Right hindlimb (tissue), 1 donor: ENCODE results near the gene MNAT1.
"Not testable (repeated sequence)": the region's sequence is repeated elsewhere in the genome, so short reads cannot be mapped to it uniquely, and the experiment has no call there.

ENCODE experiments used
- DNase-seq: peaks from one replicate; pipeline ENCODE4 v3.0.0-alpha.2; 2018

Gene MNAT1

GRCh38 chr14:60807247-60807646 is 72.7 kb downstream of the MNAT1 start:
- no peak for DNase-seq

GRCh38 chr14:60807971-60808370 is 73.4 kb downstream of the MNAT1 start:
- DNase-seq: no peak

- DNase-seq: no peak
These were observed 78.4 kb downstream of the MNAT1 start for GRCh38 chr14:60812987-60813386.

GRCh38 chr14:60815371-60815770 is 80.8 kb downstream of the MNAT1 start:
- no peak for DNase-seq

- DNase-seq: no peak
These were observed 82.6 kb downstream of the MNAT1 start for GRCh38 chr14:60817113-60817512.

- no peak for DNase-seq
These were observed 85.0 kb downstream of the MNAT1 start for GRCh38 chr14:60819575-60819974.

- DNase-seq: no peak
These were observed 104.0 kb downstream of the MNAT1 start for GRCh38 chr14:60838601-60839000.

GRCh38 chr14:60839057-60839456 is 104.5 kb downstream of the MNAT1 start:
- DNase-seq: no peak

- DNase-seq: peak; percentile 76
These were observed 105.1 kb downstream of the MNAT1 start for GRCh38 chr14:60839657-60840056.

GRCh38 chr14:60840313-60840712 is 105.8 kb downstream of the MNAT1 start:
- no peak for DNase-seq

- no peak for DNase-seq
These were observed 111.0 kb downstream of the MNAT1 start for GRCh38 chr14:60845523-60845922.

- DNase-seq: no peak
These were observed 113.5 kb downstream of the MNAT1 start for GRCh38 chr14:60848066-60848465.

GRCh38 chr14:60851692-60852091 is 117.1 kb downstream of the MNAT1 start:
- not testable (repeated sequence) for DNase-seq

GRCh38 chr14:60856111-60856510 is 121.5 kb downstream of the MNAT1 start:
- no peak for DNase-seq

GRCh38 chr14:60859525-60859924 is 125.0 kb downstream of the MNAT1 start:
- DNase-seq: no peak

GRCh38 chr14:60861545-60862140 is 127.1 kb downstream of the MNAT1 start:
- no peak for DNase-seq

GRCh38 chr14:60862283-60862682 is 127.7 kb downstream of the MNAT1 start:
- DNase-seq: peak; percentile 67

GRCh38 chr14:60863249-60863648 is 128.7 kb downstream of the MNAT1 start:
- DNase-seq: no peak

- no peak for DNase-seq
These were observed 131.0 kb downstream of the MNAT1 start for GRCh38 chr14:60865378-60866127.

- peak; percentile 26 for DNase-seq
These were observed 133.1 kb downstream of the MNAT1 start for GRCh38 chr14:60867503-60868172.

GRCh38 chr14:60878121-60878520 is 143.6 kb downstream of the MNAT1 start:
- DNase-seq: no peak

- DNase-seq: no peak
These were observed 144.0 kb downstream of the MNAT1 start for GRCh38 chr14:60878536-60878935.

- DNase-seq: no peak
These were observed 147.7 kb downstream of the MNAT1 start for GRCh38 chr14:60882219-60882618.

GRCh38 chr14:60884134-60884533 is 149.6 kb downstream of the MNAT1 start:
- DNase-seq: no peak
